K562 (cell line): ENCODE measurements around the gene ZDHHC6. TPM values are rescaled to one million over a fixed set of nuclear protein-coding genes. Genes with fewer than 3 reads are reported as not detected.

Source experiments
- ATF7 ChIP-seq: fragments of 450-650 bp; IDR thresholded peaks from 2 replicates; pipeline ENCODE4 v1.7.1; 2014; ENCODE audit warnings: mild to moderate bottlenecking, moderate library complexity
- CSDE1 ChIP-seq, 2 experiments: fragments of 450-650 bp; IDR thresholded peaks; 2 replicates each; pipeline ENCODE4 v1.6.1; 2016; ENCODE audit warnings: mild to moderate bottlenecking in 1 of 2
- CXXC5 ChIP-seq: fragments of 250-450 bp; sonication (Bioruptor Pico); IDR thresholded peaks from 2 replicates; pipeline ENCODE4 v1.8.0; 2022; ENCODE audit warnings: inconsistent platforms, mild to moderate bottlenecking, moderate library complexity
- ERF ChIP-seq: fragments of 450-650 bp; formaldehyde crosslinking; IDR thresholded peaks from 2 replicates; pipeline ENCODE4 v1.4.0; 2020; ENCODE audit warnings: mild to moderate bottlenecking, mixed read lengths
- HIVEP1 ChIP-seq: fragments of 250-450 bp; sonication (Bioruptor Pico); IDR thresholded peaks from 2 replicates; pipeline ENCODE4 v1.4.0; 2020; ENCODE audit warnings: mild to moderate bottlenecking
- HNRNPH1 ChIP-seq: fragments of 200-400 bp; formaldehyde crosslinking; optimal IDR thresholded peaks from 2 replicates; pipeline ENCODE3; 2017; ENCODE audit warnings: low read depth, mild to moderate bottlenecking, low read length, moderate library complexity
- HSF4 ChIP-seq: fragments of 250-450 bp; sonication (Bioruptor Pico); IDR thresholded peaks from 2 replicates; pipeline ENCODE4 v2.1.2; 2022; ENCODE audit warnings: mild to moderate bottlenecking, moderate library complexity, borderline replicate concordance
- JUND ChIP-seq, 2 experiments: IDR thresholded peaks; 2 replicates in 1 of 2; 3 replicates in 1 of 2; pipeline ENCODE4 v1.6.1; 2011; ENCODE audit warnings: borderline replicate concordance in 2 of 2, low read depth in 2 of 2, low read length in 2 of 2, improper control_type of control experiment in 1 of 2, missing biosample characterization in 1 of 2, missing genetic modification characterization in 1 of 2, missing genetic modification reagents in 1 of 2
- LCOR ChIP-seq: sonication (generic); formaldehyde crosslinking; IDR thresholded peaks from 2 replicates; pipeline ENCODE4 v1.8.0; 2022; ENCODE audit warnings: mild to moderate bottlenecking, missing genetic modification reagents
- MED1 ChIP-seq: sonication (generic); formaldehyde crosslinking; IDR thresholded peaks from 2 replicates; pipeline ENCODE4 v1.8.1; 2023; ENCODE audit warnings: missing genetic modification reagents, borderline replicate concordance
- NCOA1 ChIP-seq: fragments of 450-650 bp; IDR thresholded peaks from 2 replicates; pipeline ENCODE4 v1.6.1; 2016; ENCODE audit warnings: low read depth
- NONO ChIP-seq, 2 experiments: fragments of 200-400 bp in 1 of 2; fragments of 450-650 bp in 1 of 2; formaldehyde crosslinking in 1 of 2; IDR thresholded peaks; 2 replicates each; pipeline ENCODE4 v1.6.1; 2017; ENCODE audit warnings: low read depth in 2 of 2, mild to moderate bottlenecking in 2 of 2, moderate library complexity in 2 of 2, low read length in 1 of 2
- PML ChIP-seq: IDR thresholded peaks from 2 replicates; pipeline ENCODE4 v1.6.1; 2012; ENCODE audit warnings: low read length, inconsistent platforms
- PTRF ChIP-seq: fragments of 450-650 bp; IDR thresholded peaks from 2 replicates; pipeline ENCODE4 v1.6.1; 2016; ENCODE audit warnings: mild to moderate bottlenecking, missing genetic modification characterization, missing compliant biosample characterization
- SREBF2 ChIP-seq: sonication (generic); formaldehyde crosslinking; IDR thresholded peaks from 2 replicates; pipeline ENCODE4 v1.4.0; 2020; ENCODE audit warnings: mild to moderate bottlenecking, missing genetic modification reagents
- TCF7 ChIP-seq: sonication (generic); IDR thresholded peaks from 2 replicates; pipeline ENCODE4 v1.6.1; 2016; ENCODE audit warnings: antibody characterized with exemption, borderline replicate concordance
- ZKSCAN3 ChIP-seq: fragments of 250-450 bp; sonication (Bioruptor Pico); IDR thresholded peaks from 2 replicates; pipeline ENCODE4 v1.4.0; 2020
- ZNF232 ChIP-seq: sonication (generic); formaldehyde crosslinking; IDR thresholded peaks from 2 replicates; pipeline ENCODE4 v1.8.0; 2022; ENCODE audit warnings: mild to moderate bottlenecking, missing genetic modification reagents
- ZNF282 ChIP-seq: sonication (generic); formaldehyde crosslinking; IDR thresholded peaks from 2 replicates; pipeline ENCODE4 v1.8.1; 2023; ENCODE audit warnings: missing genetic modification reagents
- ZNF77 ChIP-seq: fragments of 250-450 bp; sonication (Bioruptor Pico); IDR thresholded peaks from 2 replicates; pipeline ENCODE4 v1.5.0; 2020
- ZNF830 ChIP-seq: fragments of 250-450 bp; sonication (Bioruptor Pico); IDR thresholded peaks from 2 replicates; pipeline ENCODE4 v1.5.0; 2021; ENCODE audit warnings: mild to moderate bottlenecking
- polyA plus RNA-seq, 8 experiments: library from polyadenylated mRNA; depleted of rRNA in 4 of 8; stranded (reverse) in 5 of 8; unstranded in 3 of 8; fragments of >200 nt; fragmentation: Nextera tagmentation in 2 of 8; fragmentation: Illumina TruSeq in 1 of 8; extraction: Ambion mirVana in 2 of 8; extraction: Trizol in 1 of 8; gene quantifications; 2 replicates each; pipeline versions ENCODE4 v1.2.1 to v1.2.3, GENCODE V29; 2011 to 2014; ENCODE audit warnings: inconsistent platforms in 1 of 8, missing spikeins in 1 of 8
- total RNA-seq, 7 experiments: library from RNA; depleted of rRNA in 6 of 7; stranded (reverse); fragments of >200 nt in 6 of 7; fragmentation: Illumina TruSeq in 2 of 7; extraction: Trizol in 2 of 7; gene quantifications; 2 replicates each; pipeline versions ENCODE4 v1.2.1 to v1.2.3, GENCODE V29; 2011 to 2021; ENCODE audit warnings: low replicate concordance in 1 of 7
- TF ChIP-seq, protein P1 (sequence below): fragments of 250-450 bp; sonication (Bioruptor Pico); IDR thresholded peaks from 2 replicates; pipeline ENCODE4 v1.9.0; 2021; ENCODE audit warnings: mild to moderate bottlenecking, inconsistent platforms
- TF ChIP-seq, protein P2 (sequence below), 2 experiments: IDR thresholded peaks; 2 replicates each; pipeline ENCODE4 v1.6.1; 2011; ENCODE audit warnings: borderline replicate concordance in 1 of 2, control low read depth in 1 of 2, low read depth in 1 of 2, low read length in 1 of 2, mild to moderate bottlenecking in 1 of 2, mixed read lengths in 1 of 2, moderate library complexity in 1 of 2; ENCODE audit not compliant: insufficient read depth in 1 of 2, insufficient read length in 1 of 2, poor library complexity in 1 of 2, severe bottlenecking in 1 of 2; ENCODE audit errors: extremely low read depth in 1 of 2
- TF ChIP-seq, protein P3 (sequence below): fragments of 250-450 bp; sonication (Bioruptor Pico); IDR thresholded peaks from 2 replicates; pipeline ENCODE4 v1.5.0; 2021; ENCODE audit warnings: mild to moderate bottlenecking, moderate library complexity

The ZDHHC6 gene
- total and polyA plus RNA-seq, 9 of the 15 experiments (the other 6 are each of a cell fraction or from before 2014, with no cell fraction given) = 13.6 to 30.5 (median 21.5) TPM

DNA sequence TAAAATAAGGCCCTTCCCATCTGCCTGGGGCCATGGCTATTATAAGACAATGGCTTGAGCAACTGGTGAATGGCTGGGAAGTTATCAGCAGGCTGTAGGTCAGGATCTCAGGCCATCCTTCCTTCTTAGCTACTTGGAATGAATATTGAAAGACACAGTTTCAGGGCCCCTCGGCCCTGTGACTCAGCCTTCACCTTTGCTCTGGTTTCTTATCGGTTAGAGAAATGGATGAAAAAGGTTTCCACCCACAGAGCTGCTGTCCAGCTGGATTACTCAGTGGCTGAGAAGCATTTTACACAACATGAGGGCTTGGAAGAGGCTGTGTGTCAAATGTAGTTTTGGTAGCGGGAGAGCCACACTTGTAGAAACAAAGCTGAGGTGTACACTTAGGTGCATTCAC, 63.4 kb downstream of the ZDHHC6 start (continued):
- TF ChIP-seq, protein P1, sequence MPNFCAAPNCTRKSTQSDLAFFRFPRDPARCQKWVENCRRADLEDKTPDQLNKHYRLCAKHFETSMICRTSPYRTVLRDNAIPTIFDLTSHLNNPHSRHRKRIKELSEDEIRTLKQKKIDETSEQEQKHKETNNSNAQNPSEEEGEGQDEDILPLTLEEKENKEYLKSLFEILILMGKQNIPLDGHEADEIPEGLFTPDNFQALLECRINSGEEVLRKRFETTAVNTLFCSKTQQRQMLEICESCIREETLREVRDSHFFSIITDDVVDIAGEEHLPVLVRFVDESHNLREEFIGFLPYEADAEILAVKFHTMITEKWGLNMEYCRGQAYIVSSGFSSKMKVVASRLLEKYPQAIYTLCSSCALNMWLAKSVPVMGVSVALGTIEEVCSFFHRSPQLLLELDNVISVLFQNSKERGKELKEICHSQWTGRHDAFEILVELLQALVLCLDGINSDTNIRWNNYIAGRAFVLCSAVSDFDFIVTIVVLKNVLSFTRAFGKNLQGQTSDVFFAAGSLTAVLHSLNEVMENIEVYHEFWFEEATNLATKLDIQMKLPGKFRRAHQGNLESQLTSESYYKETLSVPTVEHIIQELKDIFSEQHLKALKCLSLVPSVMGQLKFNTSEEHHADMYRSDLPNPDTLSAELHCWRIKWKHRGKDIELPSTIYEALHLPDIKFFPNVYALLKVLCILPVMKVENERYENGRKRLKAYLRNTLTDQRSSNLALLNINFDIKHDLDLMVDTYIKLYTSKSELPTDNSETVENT = no peak
- TF ChIP-seq LCOR (CRISPR knock-in tag) (0 out of 2 replicates have a peak, but pooled peaks have one; percentile 31), ZNF77 (CRISPR knock-in tag) (no peak), ATF7 (peak; percentile 29; the same call in 1 of the 2 replicates), CSDE1 (IDR thresholded peaks at IDR 0.05) (no peak), PML (peak; percentile 41; the same call in 1 of the 2 replicates), TCF7 (no peak), MED1 (CRISPR knock-in tag) (no peak), NONO (IDR thresholded peaks at IDR 0.05; ENCODE audit: low read depth in 2 of 2, low read length in 1 of 2) (no peak), JUND (IDR thresholded peaks at IDR 0.05; ENCODE audit: borderline replicate concordance, low read depth, low read length) (peak; percentile 96), JUND (tag; IDR thresholded peaks at IDR 0.05; ENCODE audit: borderline replicate concordance, low read depth, low read length) (peak; percentile 96), CXXC5 (CRISPR knock-in tag) (peak; percentile 42), ZNF830 (CRISPR knock-in tag) (no peak), ZNF282 (CRISPR knock-in tag) (no peak), NCOA1 (0 out of 2 replicates have a peak, but pooled peaks have one; percentile 20), HNRNPH1 (no peak), SREBF2 (CRISPR knock-in tag) (no peak), HIVEP1 (CRISPR knock-in tag) (no peak), ERF (CRISPR knock-in tag) (no peak), ZNF232 (CRISPR knock-in tag) (0 out of 2 replicates have a peak, but pooled peaks have one; percentile 28), PTRF (tag) (no peak), HSF4 (CRISPR knock-in tag) (no peak), ZKSCAN3 (no peak)
- TF ChIP-seq, protein P2, sequence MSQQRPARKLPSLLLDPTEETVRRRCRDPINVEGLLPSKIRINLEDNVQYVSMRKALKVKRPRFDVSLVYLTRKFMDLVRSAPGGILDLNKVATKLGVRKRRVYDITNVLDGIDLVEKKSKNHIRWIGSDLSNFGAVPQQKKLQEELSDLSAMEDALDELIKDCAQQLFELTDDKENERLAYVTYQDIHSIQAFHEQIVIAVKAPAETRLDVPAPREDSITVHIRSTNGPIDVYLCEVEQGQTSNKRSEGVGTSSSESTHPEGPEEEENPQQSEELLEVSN (IDR thresholded peaks at IDR 0.05; ENCODE audit: borderline replicate concordance in 1 of 2, extremely low read depth in 1 of 2, insufficient read depth in 1 of 2, insufficient read length in 1 of 2, low read depth in 1 of 2, low read length in 1 of 2, poor library complexity in 1 of 2, severe bottlenecking in 1 of 2) = no peak
- TF ChIP-seq, protein P3, sequence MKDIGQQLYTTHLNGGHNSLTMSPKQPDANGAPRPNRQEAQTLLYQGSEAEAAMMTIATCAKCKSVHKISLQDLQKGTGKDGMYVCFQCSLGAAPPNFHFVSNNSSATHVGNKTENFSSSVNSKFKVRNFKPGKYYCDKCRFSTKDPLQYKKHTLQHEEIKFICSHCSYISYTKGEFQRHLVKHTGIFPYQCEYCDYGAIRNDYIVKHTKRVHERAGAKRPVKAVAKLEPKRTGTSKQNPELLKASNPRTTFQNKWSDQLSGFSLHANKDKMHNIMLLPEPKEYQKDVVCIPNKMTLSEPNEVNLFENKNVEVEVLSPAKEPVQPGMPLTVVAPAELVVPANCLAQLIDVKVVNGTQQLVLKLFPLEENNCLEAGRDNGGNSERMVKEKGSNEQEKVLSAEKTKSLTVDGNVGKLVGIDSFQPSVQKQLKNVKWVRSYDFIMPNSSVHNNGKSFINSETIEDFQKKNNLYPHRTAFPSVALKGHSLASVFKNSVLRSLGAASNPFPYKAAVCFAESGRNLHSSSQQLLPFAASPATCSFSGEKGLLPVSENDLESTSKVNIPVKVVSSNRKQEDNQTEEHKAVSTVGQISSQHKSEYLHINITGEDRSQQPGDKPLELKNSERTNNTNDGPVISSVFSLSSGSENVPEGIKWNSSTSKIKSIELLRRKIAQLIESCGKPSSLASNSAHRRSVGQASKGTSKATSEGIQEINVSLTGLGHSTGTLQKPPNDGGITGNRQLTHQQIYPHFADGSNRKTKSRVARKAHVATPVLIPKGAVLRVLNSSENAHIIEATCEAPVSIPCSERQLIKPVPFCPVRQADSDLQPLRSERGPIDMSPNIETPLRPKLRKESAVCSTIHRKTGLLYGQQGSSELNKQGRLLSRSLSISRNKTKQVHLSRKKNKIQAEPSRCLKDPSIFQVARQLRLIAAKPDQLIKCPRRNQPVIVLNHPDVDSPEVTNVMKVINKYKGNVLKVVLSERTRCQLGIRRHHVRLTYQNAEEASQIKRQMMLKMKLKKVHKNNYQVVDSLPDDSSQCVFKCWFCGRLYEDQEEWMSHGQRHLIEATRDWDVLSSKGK (CRISPR knock-in tag) = no peak
